GM04503 (cell line): ENCODE measurements around the gene EDC4.
"Not testable (repeated sequence)": the region's sequence is repeated elsewhere in the genome, so short reads cannot be mapped to it uniquely, and the experiment has no call there.

Experiments
- DNase-seq: peaks from one replicate; pipeline ENCODE4 v3.0.0-alpha.2; 2012; ENCODE audit warnings: low read depth

Gene EDC4

GRCh38 chr16:67847064-67847861 is 25.6 kb upstream of the EDC4 start, which contains the start of gene CENPT:
CENPT (minus strand) TSS chr16:67847693; CDS start chr16:67833859, 13,834 bp downstream.
- DNase-seq = no peak

- no peak for DNase-seq
Observed at GRCh38 chr16:67848118-67848517, 24.7 kb upstream of the EDC4 start.

- DNase-seq = no peak
Observed at GRCh38 chr16:67853670-67854069, 19.2 kb upstream of the EDC4 start.

- no peak for DNase-seq
Observed at GRCh38 chr16:67855789-67856188, 17.1 kb upstream of the EDC4 start.

- no peak for DNase-seq
Observed at GRCh38 chr16:67856927-67857546, 15.8 kb upstream of the EDC4 start.

GRCh38 chr16:67857547-67858233 is 15.2 kb upstream of the EDC4 start:
- DNase-seq = peak; percentile 99

- DNase-seq = no peak
Observed at GRCh38 chr16:67858500-67858899, 14.4 kb upstream of the EDC4 start.

- DNase-seq = no peak
Observed at GRCh38 chr16:67860589-67861398, 12.1 kb upstream of the EDC4 start.

GRCh38 chr16:67861877-67862276 is 11.0 kb upstream of the EDC4 start:
- no peak for DNase-seq

GRCh38 chr16:67862623-67863583 is 9.9 kb upstream of the EDC4 start:
- DNase-seq = no peak

- DNase-seq = not testable (repeated sequence)
Observed at GRCh38 chr16:67864044-67864443, 8.8 kb upstream of the EDC4 start.

- no peak for DNase-seq
Observed at GRCh38 chr16:67864594-67864993, 8.3 kb upstream of the EDC4 start.

- no peak for DNase-seq
Observed at GRCh38 chr16:67865318-67865717, 7.5 kb upstream of the EDC4 start.

GRCh38 chr16:67868290-67868689 is 4.6 kb upstream of the EDC4 start:
- DNase-seq = no peak

- no peak for DNase-seq
Observed at GRCh38 chr16:67869653-67870052, 3.2 kb upstream of the EDC4 start.

GRCh38 chr16:67871256-67871655 is 1.6 kb upstream of the EDC4 start:
- no peak for DNase-seq

- DNase-seq = no peak
Observed at GRCh38 chr16:67872131-67872630, 671 bp upstream of the EDC4 start.

GRCh38 chr16:67873435-67874370 is 851 bp downstream of the EDC4 start:
- no peak for DNase-seq

GRCh38 chr16:67874372-67874771 is 1.5 kb downstream of the EDC4 start:
- no peak for DNase-seq

- DNase-seq = no peak
Observed at GRCh38 chr16:67877064-67877463, 4.2 kb downstream of the EDC4 start.
